ENCODE results near the gene LIMD2. TPM values are rescaled to one million over a fixed set of nuclear protein-coding genes. Genes with fewer than 3 reads are reported as not detected.

The LIMD2 gene
- total and polyA plus RNA-seq, 2 of the 4 experiments (the other 2 are of a cell fraction) = 4.5 to 21.7 TPM

DNA sequence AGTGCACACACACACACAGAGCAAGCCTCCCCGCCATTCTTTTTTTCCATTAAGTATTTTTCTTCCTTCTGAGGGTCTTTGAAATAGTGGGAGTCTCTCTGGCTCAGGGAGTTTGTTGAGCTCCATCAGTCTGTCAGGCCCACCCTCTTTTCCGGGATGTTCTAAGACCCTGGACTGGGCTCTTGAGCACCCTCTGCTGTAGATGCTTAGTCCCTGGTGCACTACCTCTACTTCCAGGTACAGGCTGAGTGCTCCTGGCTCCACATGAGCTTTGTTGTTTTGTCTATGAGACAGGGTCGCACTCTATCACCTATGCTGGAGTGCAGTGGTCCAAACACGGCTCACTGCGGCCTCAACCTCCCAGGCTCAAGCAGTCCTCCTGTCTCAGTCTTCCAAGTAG, 20.7 kb downstream of the LIMD2 start:
- no peak overlapping the region for H2BK5ac ChIP-seq (ENCODE audit: low read depth, low read length, poor library complexity, severe bottlenecking)
- H3K9me1 ChIP-seq (ENCODE audit: insufficient read depth, low read length) = no peaks in the 10 kb centered on the region
- H3K4me3 ChIP-seq (ENCODE audit: insufficient read depth, low read depth, low read length) = no peak overlapping the region
- H2AK9ac ChIP-seq (replicated peaks; ENCODE audit: low read depth, low read length, poor library complexity) = no peak overlapping the region
- WGBS, 2 experiments (ENCODE audit: extremely low coverage in 2 of 2, insufficient read length in 1 of 2) = 100% methylated on average over 1 of the region's 5 CpGs; no CpG with 5 or more reads in 1 of the 2 experiments
- peaks cover 10% of the 10 kb centered on the region for H3K4me1 ChIP-seq (ENCODE audit: control insufficient read depth, insufficient read depth, low read length)
- H2BK120ac ChIP-seq (ENCODE audit: low read depth, low read length) = no peak overlapping the region
- dilution Hi-C loops (cut with HindIII; ENCODE audit: low sequenced_read_pairs, unreplicated experiment) (no loop called here), in situ Hi-C loops (cut with MboI; ENCODE audit: low sequenced_read_pairs) (no loop called here), intact Hi-C loops (cut with micrococcal nuclease) (loop anchor here (5.0 kb wide), 1 partner anchor 52 kb away; no protein-coding TSS in a partner anchor)
- no peak overlapping the region for H4K5ac ChIP-seq (ENCODE audit: low read depth, low read length)
- no TSS peak for BruUV-seq (replicated peaks)
- no peak overlapping the region for H2AK5ac ChIP-seq (ENCODE audit: low read depth, low read length)
- H3K36me3 ChIP-seq (ENCODE audit: control insufficient read depth, insufficient read depth, low read length) = peaks cover 8% of the 10 kb centered on the region
- no peaks in the 10 kb centered on the region for H3K9me3 ChIP-seq (ENCODE audit: control insufficient read depth, insufficient read depth, low read length)
- peaks cover 0 to 3% of the 10 kb centered on the region in 2 experiments; a peak in 1 of 4 replicates for H3K79me1 ChIP-seq (ENCODE audit: low read depth in 1 of 2, low read length in 2 of 2)
- H4K20me1 ChIP-seq (ENCODE audit: insufficient read depth, low read length) = peaks cover 3% of the 10 kb centered on the region; the same call in 1 of the 2 replicates
- ATAC-seq (ENCODE audit: low read depth) (no peak), DNase-seq (no peak)
- H2BK15ac ChIP-seq (ENCODE audit: low read depth, low read length) = no peak overlapping the region
- H4K91ac ChIP-seq (ENCODE audit: insufficient read depth, low read depth, low read length) = no peak overlapping the region
- H3K27me3 ChIP-seq (ENCODE audit: control insufficient read depth, insufficient read depth, low read length) = no peaks in the 10 kb centered on the region
- no peak overlapping the region for H3K14ac ChIP-seq (replicated peaks; ENCODE audit: low read depth, low read length)
- no peak overlapping the region for H3K18ac ChIP-seq (ENCODE audit: low read depth, low read length)
- H3K4ac ChIP-seq (ENCODE audit: low read depth, low read length) = no peak overlapping the region
- H3K23ac ChIP-seq (ENCODE audit: low read depth, low read length) = no peak overlapping the region
- no peak overlapping the region for H2AFZ ChIP-seq (replicated peaks; ENCODE audit: low read length, poor library complexity)
- CTCF ChIA-PET = no interaction called here
- H3K27ac ChIP-seq (ENCODE audit: insufficient read depth, low read length) = no peak overlapping the region
- H4K8ac ChIP-seq (ENCODE audit: low read depth in 2 of 2, low read length in 2 of 2) = no peak overlapping the region
- POLR2A ChIA-PET (ENCODE audit: unreplicated experiment) = no interaction called here
- H3K56ac ChIP-seq (ENCODE audit: extremely low read depth, insufficient read depth, low read length) = no peak overlapping the region
- H2BK20ac ChIP-seq (ENCODE audit: low read depth, low read length) = no peak overlapping the region
- H3K4me2 ChIP-seq (ENCODE audit: low read depth, low read length) = no peak overlapping the region
- no peak for TF ChIP-seq MAFK (IDR thresholded peaks at IDR 0.05; ENCODE audit: low read depth, low read length)
- TF ChIP-seq, protein P1, sequence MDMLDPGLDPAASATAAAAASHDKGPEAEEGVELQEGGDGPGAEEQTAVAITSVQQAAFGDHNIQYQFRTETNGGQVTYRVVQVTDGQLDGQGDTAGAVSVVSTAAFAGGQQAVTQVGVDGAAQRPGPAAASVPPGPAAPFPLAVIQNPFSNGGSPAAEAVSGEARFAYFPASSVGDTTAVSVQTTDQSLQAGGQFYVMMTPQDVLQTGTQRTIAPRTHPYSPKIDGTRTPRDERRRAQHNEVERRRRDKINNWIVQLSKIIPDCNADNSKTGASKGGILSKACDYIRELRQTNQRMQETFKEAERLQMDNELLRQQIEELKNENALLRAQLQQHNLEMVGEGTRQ (IDR thresholded peaks at IDR 0.05; ENCODE audit: low read depth, low read length) = no peak
- no peak for TF ChIP-seq CHD1 (IDR thresholded peaks at IDR 0.05; ENCODE audit: low read depth, low read length)
- TF ChIP-seq, protein P2, sequence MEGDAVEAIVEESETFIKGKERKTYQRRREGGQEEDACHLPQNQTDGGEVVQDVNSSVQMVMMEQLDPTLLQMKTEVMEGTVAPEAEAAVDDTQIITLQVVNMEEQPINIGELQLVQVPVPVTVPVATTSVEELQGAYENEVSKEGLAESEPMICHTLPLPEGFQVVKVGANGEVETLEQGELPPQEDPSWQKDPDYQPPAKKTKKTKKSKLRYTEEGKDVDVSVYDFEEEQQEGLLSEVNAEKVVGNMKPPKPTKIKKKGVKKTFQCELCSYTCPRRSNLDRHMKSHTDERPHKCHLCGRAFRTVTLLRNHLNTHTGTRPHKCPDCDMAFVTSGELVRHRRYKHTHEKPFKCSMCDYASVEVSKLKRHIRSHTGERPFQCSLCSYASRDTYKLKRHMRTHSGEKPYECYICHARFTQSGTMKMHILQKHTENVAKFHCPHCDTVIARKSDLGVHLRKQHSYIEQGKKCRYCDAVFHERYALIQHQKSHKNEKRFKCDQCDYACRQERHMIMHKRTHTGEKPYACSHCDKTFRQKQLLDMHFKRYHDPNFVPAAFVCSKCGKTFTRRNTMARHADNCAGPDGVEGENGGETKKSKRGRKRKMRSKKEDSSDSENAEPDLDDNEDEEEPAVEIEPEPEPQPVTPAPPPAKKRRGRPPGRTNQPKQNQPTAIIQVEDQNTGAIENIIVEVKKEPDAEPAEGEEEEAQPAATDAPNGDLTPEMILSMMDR (conservative IDR thresholded peaks at IDR 0.05; ENCODE audit: low read depth, low read length) = no peak
- no peak for TF ChIP-seq MAZ (IDR thresholded peaks at IDR 0.05; ENCODE audit: borderline replicate concordance, low read depth, low read length)
- no peak for TF ChIP-seq RCOR1 (IDR thresholded peaks at IDR 0.05; ENCODE audit: insufficient replicate concordance, low read length)
- no peak for TF ChIP-seq RAD21 (IDR thresholded peaks at IDR 0.05; ENCODE audit: low read length)
- TF ChIP-seq RFX5 (IDR thresholded peaks at IDR 0.05; ENCODE audit: low read depth, low read length) = no peak
- no peak for TF ChIP-seq BHLHE40 (IDR thresholded peaks at IDR 0.05; ENCODE audit: low read depth, low read length)
- TF ChIP-seq POLR2A (IDR thresholded peaks at IDR 0.05; ENCODE audit: low read depth, low read length) = no peak
- no peak for TF ChIP-seq MXI1 (IDR thresholded peaks at IDR 0.05; ENCODE audit: borderline replicate concordance, low read depth, low read length)
- no peak for TF ChIP-seq NFE2L2 (IDR thresholded peaks at IDR 0.05; ENCODE audit: low read depth, low read length)
- TF ChIP-seq, protein P3, sequence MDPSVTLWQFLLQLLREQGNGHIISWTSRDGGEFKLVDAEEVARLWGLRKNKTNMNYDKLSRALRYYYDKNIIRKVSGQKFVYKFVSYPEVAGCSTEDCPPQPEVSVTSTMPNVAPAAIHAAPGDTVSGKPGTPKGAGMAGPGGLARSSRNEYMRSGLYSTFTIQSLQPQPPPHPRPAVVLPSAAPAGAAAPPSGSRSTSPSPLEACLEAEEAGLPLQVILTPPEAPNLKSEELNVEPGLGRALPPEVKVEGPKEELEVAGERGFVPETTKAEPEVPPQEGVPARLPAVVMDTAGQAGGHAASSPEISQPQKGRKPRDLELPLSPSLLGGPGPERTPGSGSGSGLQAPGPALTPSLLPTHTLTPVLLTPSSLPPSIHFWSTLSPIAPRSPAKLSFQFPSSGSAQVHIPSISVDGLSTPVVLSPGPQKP (IDR thresholded peaks at IDR 0.05; ENCODE audit: borderline replicate concordance, low read depth, low read length) = no peak
- no peak overlapping the region for H3K9ac ChIP-seq (ENCODE audit: low read depth, low read length)
